Suppressor macrophage (primary cell): ENCODE measurements around the gene PAX6.
"Not testable (repeated sequence)": the region's sequence is repeated elsewhere in the genome, so short reads cannot be mapped to it uniquely, and the experiment has no call there.

Experiments used
- DNase-seq, 4 experiments: peaks; one replicate each; pipeline ENCODE4 v3.0.0-alpha.2; 2020 to 2022

PAX6 gene

GRCh38 chr11:31764766-31765165 is 46.4 kb downstream of the PAX6 start:
- DNase-seq: no peak

GRCh38 chr11:31764261-31764660 is 46.9 kb downstream of the PAX6 start:
- DNase-seq: no peak

- no peak for DNase-seq
Measured at GRCh38 chr11:31763296-31763695, 47.8 kb downstream of the PAX6 start.

- no peak for DNase-seq
Measured at GRCh38 chr11:31761636-31762035, 49.5 kb downstream of the PAX6 start.

- DNase-seq: no peak
Measured at GRCh38 chr11:31757260-31757835, 53.8 kb downstream of the PAX6 start.

- no peak for DNase-seq
Measured at GRCh38 chr11:31747581-31747980, 63.5 kb downstream of the PAX6 start.

GRCh38 chr11:31740731-31741368 is 70.3 kb downstream of the PAX6 start:
- not testable (repeated sequence) for DNase-seq

GRCh38 chr11:31740131-31740530 is 71.0 kb downstream of the PAX6 start:
- no peak for DNase-seq
